Osteocyte (in vitro differentiated cells): Measurements from ENCODE around the gene ANKRD13A. TPM values are rescaled to one million over a fixed set of nuclear protein-coding genes. Genes with fewer than 3 reads are reported as not detected.

ENCODE experiments used
- DNase-seq: peaks from one replicate; pipeline ENCODE4 v3.0.0; 2021; ENCODE audit warnings: mixed read lengths; ENCODE audit not compliant: unreplicated experiment; ENCODE audit errors: extremely low spot score
- H3K27ac Mint-ChIP-seq: one replicate; pipeline ENCODE4 v1.8.0; 2021; ENCODE audit warnings: mild to moderate bottlenecking, mixed read lengths; ENCODE audit not compliant: unreplicated experiment
- H3K27me3 Mint-ChIP-seq: one replicate; pipeline ENCODE4 v1.8.0; 2021; ENCODE audit warnings: mixed read lengths; ENCODE audit not compliant: unreplicated experiment
- H3K36me3 Mint-ChIP-seq: one replicate; pipeline ENCODE4 v1.8.0; 2021; ENCODE audit warnings: mixed read lengths; ENCODE audit not compliant: unreplicated experiment
- H3K4me1 Mint-ChIP-seq: one replicate; pipeline ENCODE4 v1.8.0; 2021; ENCODE audit warnings: mixed read lengths; ENCODE audit not compliant: unreplicated experiment
- H3K4me3 Mint-ChIP-seq: one replicate; pipeline ENCODE4 v1.8.0; 2021; ENCODE audit warnings: mild to moderate bottlenecking, moderate library complexity, mixed read lengths; ENCODE audit not compliant: unreplicated experiment
- H3K9me3 Mint-ChIP-seq: one replicate; pipeline ENCODE4 v1.8.0; 2021; ENCODE audit warnings: mixed read lengths; ENCODE audit not compliant: unreplicated experiment
- CTCF ChIP-seq: fragments of 200-600 bp; sonication (generic); IDR thresholded peaks from 2 replicates; pipeline ENCODE4 v1.5.0; 2021; ENCODE audit warnings: antibody characterized with exemption, mild to moderate bottlenecking, moderate library complexity
- total RNA-seq: library from RNA; stranded (reverse); gene quantifications from 2 replicates; pipeline ENCODE4 v1.2.1, GENCODE V29; 2021

The ANKRD13A gene
- total RNA-seq, 1 donor from 2014 or later, result 43.5 TPM

DNA sequence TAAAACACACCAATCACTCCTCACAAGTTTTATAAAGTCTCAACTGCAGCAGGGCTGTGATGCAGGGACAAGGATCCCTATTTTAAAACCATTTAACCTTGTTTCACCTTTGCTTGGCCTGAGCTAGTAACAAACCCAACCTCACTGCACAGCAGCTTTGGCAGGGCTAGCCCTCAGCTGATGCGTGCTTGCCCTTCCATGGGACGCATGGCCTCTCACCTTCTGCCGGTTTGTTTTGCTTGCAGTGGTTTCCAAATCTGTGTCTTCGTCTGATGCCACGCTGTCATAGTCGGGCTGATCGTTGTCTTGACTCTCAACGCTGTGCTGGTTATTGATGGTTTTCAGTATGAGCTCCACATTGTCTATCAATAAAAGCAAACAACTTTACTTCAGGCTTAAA, 46.4 kb upstream of the ANKRD13A start:
- Mint-ChIP-seq H3K27me3 (no peaks in the 10 kb centered on the region), H3K4me3 (no peak overlapping the region), H3K27ac (no peak overlapping the region), H3K36me3 (peaks cover 52% of the 10 kb centered on the region), H3K4me1 (peaks cover 37% of the 10 kb centered on the region), H3K9me3 (no peaks in the 10 kb centered on the region)
- DNase-seq, result no peak
- TF ChIP-seq CTCF, result no peak

DNA sequence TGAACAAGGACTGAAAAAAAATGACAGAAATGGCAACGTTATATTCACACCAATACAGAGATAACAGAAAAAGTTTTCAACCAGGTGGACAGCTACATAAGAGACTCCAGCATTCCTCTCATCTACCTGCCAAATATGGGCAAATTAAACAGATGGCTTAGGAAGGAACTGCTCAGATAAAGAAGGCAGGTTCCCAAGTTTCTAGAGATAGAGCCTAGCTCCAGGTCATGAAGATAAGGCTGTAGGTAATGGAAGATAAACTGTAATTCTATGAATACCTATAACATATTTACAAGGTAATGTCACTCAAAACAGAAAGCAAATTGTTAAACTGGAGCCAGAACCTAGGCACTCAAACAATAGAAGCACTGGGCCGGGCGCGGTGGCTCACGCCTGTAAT, 45.6 kb upstream of the ANKRD13A start:
- no peaks in the 10 kb centered on the region for H3K27me3 Mint-ChIP-seq
- peaks cover 50% of the 10 kb centered on the region for H3K36me3 Mint-ChIP-seq
- no peak for DNase-seq
- no peaks in the 10 kb centered on the region for H3K9me3 Mint-ChIP-seq
- no peak overlapping the region for H3K27ac Mint-ChIP-seq
- H3K4me1 Mint-ChIP-seq, result peaks cover 31% of the 10 kb centered on the region
- H3K4me3 Mint-ChIP-seq, result no peak overlapping the region
- no peak for TF ChIP-seq CTCF

DNA sequence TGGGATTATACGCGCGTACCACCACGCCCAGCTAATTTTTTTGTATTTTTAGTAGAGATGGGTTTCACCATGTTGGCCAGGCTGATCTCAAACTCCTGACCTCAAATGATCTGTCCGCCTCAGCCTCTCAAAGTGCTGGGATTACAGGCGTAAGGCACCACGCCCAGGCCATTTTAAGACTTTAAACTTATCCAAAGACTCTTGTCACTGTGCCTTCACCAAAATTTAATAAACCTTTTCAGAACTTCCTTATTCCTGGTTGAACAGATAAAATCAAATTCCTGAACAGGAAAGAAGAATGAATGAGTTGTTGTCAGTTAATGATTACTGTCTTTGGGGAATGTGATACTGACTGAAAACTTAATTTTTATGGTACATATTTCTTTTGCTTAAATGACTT, 40.9 kb upstream of the ANKRD13A start:
- Mint-ChIP-seq H3K4me1 (no peaks in the 10 kb centered on the region), H3K4me3 (no peak overlapping the region), H3K27me3 (no peaks in the 10 kb centered on the region), H3K36me3 (peaks cover 44% of the 10 kb centered on the region), H3K27ac (no peak overlapping the region), H3K9me3 (no peaks in the 10 kb centered on the region)
- no peak for TF ChIP-seq CTCF
- no peak for DNase-seq

DNA sequence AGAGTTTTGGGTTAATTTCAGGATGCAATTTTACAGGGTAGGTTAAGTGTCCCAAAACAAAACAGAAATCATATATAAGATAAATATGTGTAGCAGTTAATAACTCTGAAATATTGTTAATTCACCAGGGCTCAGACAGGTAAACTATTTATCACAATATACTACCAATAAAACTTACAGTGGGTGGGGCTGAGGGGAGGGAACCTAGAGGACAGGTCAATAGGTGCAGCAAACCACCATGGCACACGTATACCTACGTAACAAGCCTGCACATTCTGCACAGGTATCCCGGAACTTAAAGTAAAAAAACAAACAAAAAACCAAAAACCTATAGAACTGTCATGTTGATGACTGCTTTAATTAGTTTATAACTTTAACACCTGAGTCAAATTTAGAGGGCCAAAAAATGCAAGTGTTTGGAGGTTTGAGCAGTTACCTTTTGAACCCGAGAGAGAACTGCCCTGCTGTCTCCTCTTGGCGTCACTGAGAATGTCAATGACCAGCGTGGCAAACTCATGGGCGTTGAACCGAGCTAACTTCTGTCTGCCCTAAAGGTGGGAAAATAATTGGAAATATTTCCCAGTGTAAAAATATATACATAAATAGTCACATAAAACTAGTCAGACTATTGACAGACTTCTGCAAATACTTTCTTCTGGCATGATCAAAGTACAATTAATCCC, 39.7 kb upstream of the ANKRD13A start:
- Mint-ChIP-seq H3K9me3 (no peaks in the 10 kb centered on the region), H3K4me3 (no peak overlapping the region), H3K4me1 (no peaks in the 10 kb centered on the region), H3K27me3 (no peaks in the 10 kb centered on the region), H3K36me3 (peaks cover 39% of the 10 kb centered on the region), H3K27ac (no peak overlapping the region)
- no peak for DNase-seq
- no peak for TF ChIP-seq CTCF

GRCh38 chr12:109961201-109961600, 38.0 kb upstream of the ANKRD13A start:
- no peak for DNase-seq
- no peak overlapping the region for H3K27ac Mint-ChIP-seq
- peaks cover 45% of the 10 kb centered on the region for H3K36me3 Mint-ChIP-seq
- H3K9me3 Mint-ChIP-seq, result no peaks in the 10 kb centered on the region
- no peak overlapping the region for H3K4me3 Mint-ChIP-seq
- no peaks in the 10 kb centered on the region for H3K27me3 Mint-ChIP-seq
- no peak for TF ChIP-seq CTCF
- H3K4me1 Mint-ChIP-seq, result no peaks in the 10 kb centered on the region
